Measurements from ENCODE around the gene COL6A2. TPM values are rescaled to one million over a fixed set of nuclear protein-coding genes. Genes with fewer than 3 reads are reported as not detected.

COL6A2 gene
- total RNA-seq, 1 donor from 2014 or later = 120 TPM

DNA sequence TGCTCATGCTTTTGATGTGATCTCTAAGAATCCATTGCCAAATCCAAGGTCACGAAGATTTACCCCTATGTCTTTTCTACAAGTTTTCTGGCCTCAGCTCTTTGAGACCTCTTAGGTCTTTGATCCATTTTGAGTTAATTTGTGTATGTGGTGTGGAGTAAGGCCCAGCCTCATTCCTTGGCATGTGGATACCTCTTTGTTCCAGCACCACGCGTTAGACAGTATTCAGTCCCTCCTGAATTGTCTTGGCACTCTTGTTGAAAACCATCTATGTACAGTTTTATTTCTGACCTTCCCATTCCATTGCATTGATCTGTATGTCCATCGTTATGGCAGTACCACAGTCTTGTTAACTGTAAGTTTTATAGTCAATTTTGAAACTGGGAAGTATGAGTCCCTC lies 65.5 kb downstream of the COL6A2 start:
- Histone ChIP-seq H4K20me1 (ENCODE audit: insufficient read depth, low read length) (no peaks in the 10 kb centered on the region), H3K27ac (ENCODE audit: low read depth, low read length) (no peak overlapping the region), H3K9me3 (ENCODE audit: insufficient read depth, low read depth, low read length) (no peaks in the 10 kb centered on the region), H2AFZ (ENCODE audit: low read depth, low read length) (no peak overlapping the region), H3K4me1 (ENCODE audit: insufficient read depth, low read length) (no peaks in the 10 kb centered on the region), H3K79me2 (ENCODE audit: insufficient read depth, low read length) (no peaks in the 10 kb centered on the region), H3K27me3 (ENCODE audit: insufficient read depth, low read length) (peaks cover 8% of the 10 kb centered on the region), H3K36me3 (ENCODE audit: insufficient read depth, low read length) (no peaks in the 10 kb centered on the region), H3K4me2 (ENCODE audit: low read length) (no peak overlapping the region), H3K9ac (ENCODE audit: low read length) (no peak overlapping the region), H3K4me3 (ENCODE audit: insufficient read depth, low read depth, low read length) (no peak overlapping the region)
- no peak for DNase-seq (ENCODE audit: low read depth)
- FAIRE-seq = no peak
- no peak for TF ChIP-seq EZH2 (IDR thresholded peaks at IDR 0.05; ENCODE audit: insufficient read depth, low read length)
- TF ChIP-seq CTCF (IDR thresholded peaks at IDR 0.05; ENCODE audit: insufficient read depth, low read depth, low read length) = no peak
- Mint-ChIP-seq H3K27me3 (ENCODE audit: low read depth, unreplicated experiment) (no peaks in the 10 kb centered on the region), H3K36me3 (ENCODE audit: low read depth, unreplicated experiment) (peaks cover 7% of the 10 kb centered on the region), H3K4me3 (ENCODE audit: unreplicated experiment) (no peak overlapping the region), H3K27ac (ENCODE audit: unreplicated experiment) (no peak overlapping the region), H3K4me1 (ENCODE audit: low read depth, unreplicated experiment) (no peaks in the 10 kb centered on the region), H3K9me3 (ENCODE audit: unreplicated experiment) (peaks cover 4% of the 10 kb centered on the region)

GRCh38 chr21:46165098-46165497 lies 67.2 kb downstream of the COL6A2 start:
- Histone ChIP-seq H4K20me1 (ENCODE audit: insufficient read depth, low read length) (no peaks in the 10 kb centered on the region), H3K9me3 (ENCODE audit: insufficient read depth, low read depth, low read length) (no peaks in the 10 kb centered on the region), H3K79me2 (ENCODE audit: insufficient read depth, low read length) (no peaks in the 10 kb centered on the region), H3K27me3 (ENCODE audit: insufficient read depth, low read length) (peaks cover 8% of the 10 kb centered on the region), H2AFZ (ENCODE audit: low read depth, low read length) (no peak overlapping the region), H3K36me3 (ENCODE audit: insufficient read depth, low read length) (no peaks in the 10 kb centered on the region), H3K4me3 (ENCODE audit: insufficient read depth, low read depth, low read length) (no peak overlapping the region), H3K9ac (ENCODE audit: low read length) (no peak overlapping the region), H3K4me2 (ENCODE audit: low read length) (no peak overlapping the region), H3K27ac (ENCODE audit: low read depth, low read length) (no peak overlapping the region), H3K4me1 (ENCODE audit: insufficient read depth, low read length) (no peaks in the 10 kb centered on the region)
- FAIRE-seq (no peak), DNase-seq (ENCODE audit: low read depth) (no peak)
- H3K9me3 Mint-ChIP-seq (ENCODE audit: unreplicated experiment) = peaks cover 4% of the 10 kb centered on the region
- H3K4me1 Mint-ChIP-seq (ENCODE audit: low read depth, unreplicated experiment) = no peaks in the 10 kb centered on the region
- no peaks in the 10 kb centered on the region for H3K27me3 Mint-ChIP-seq (ENCODE audit: low read depth, unreplicated experiment)
- H3K4me3 Mint-ChIP-seq (ENCODE audit: unreplicated experiment) = no peak overlapping the region
- no peak for TF ChIP-seq CTCF (IDR thresholded peaks at IDR 0.05; ENCODE audit: insufficient read depth, low read depth, low read length)
- H3K36me3 Mint-ChIP-seq (ENCODE audit: low read depth, unreplicated experiment) = peaks cover 4% of the 10 kb centered on the region
- no peak overlapping the region for H3K27ac Mint-ChIP-seq (ENCODE audit: unreplicated experiment)

DNA sequence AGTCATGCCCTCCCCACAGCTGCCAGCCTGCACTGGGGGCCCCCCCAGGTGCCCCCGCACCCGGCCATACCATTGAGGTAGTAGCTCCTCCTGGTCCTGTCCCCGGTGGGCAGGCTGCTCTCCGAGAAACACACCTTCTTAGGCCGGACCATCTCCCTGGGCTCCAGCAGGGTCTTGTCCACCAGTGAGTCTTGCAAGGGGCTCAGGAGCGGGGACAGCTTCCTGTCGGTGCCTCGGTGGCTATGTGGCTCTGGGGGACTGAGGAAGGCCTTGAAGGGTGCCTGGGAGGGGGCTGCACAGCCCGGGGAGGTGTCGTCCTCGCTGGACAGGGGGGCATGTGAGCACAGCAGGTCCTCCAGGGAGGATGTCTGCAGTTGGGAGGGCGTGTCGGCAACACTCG lies 70.3 kb downstream of the COL6A2 start:
- Mint-ChIP-seq H3K4me3 (ENCODE audit: unreplicated experiment) (no peak overlapping the region), H3K9me3 (ENCODE audit: unreplicated experiment) (peaks cover 4% of the 10 kb centered on the region), H3K27ac (ENCODE audit: unreplicated experiment) (no peak overlapping the region), H3K4me1 (ENCODE audit: low read depth, unreplicated experiment) (no peaks in the 10 kb centered on the region), H3K27me3 (ENCODE audit: low read depth, unreplicated experiment) (peaks cover 2% of the 10 kb centered on the region), H3K36me3 (ENCODE audit: low read depth, unreplicated experiment) (peaks cover 13% of the 10 kb centered on the region)
- Histone ChIP-seq H3K27me3 (ENCODE audit: insufficient read depth, low read length) (peaks cover 3% of the 10 kb centered on the region), H3K9me3 (ENCODE audit: insufficient read depth, low read depth, low read length) (no peaks in the 10 kb centered on the region), H3K36me3 (ENCODE audit: insufficient read depth, low read length) (no peaks in the 10 kb centered on the region), H2AFZ (ENCODE audit: low read depth, low read length) (no peak overlapping the region), H3K4me1 (ENCODE audit: insufficient read depth, low read length) (no peaks in the 10 kb centered on the region), H3K4me2 (ENCODE audit: low read length) (no peak overlapping the region), H4K20me1 (ENCODE audit: insufficient read depth, low read length) (no peaks in the 10 kb centered on the region), H3K27ac (ENCODE audit: low read depth, low read length) (no peak overlapping the region), H3K9ac (ENCODE audit: low read length) (no peak overlapping the region), H3K4me3 (ENCODE audit: insufficient read depth, low read depth, low read length) (no peak overlapping the region), H3K79me2 (ENCODE audit: insufficient read depth, low read length) (no peaks in the 10 kb centered on the region)
- DNase-seq (ENCODE audit: low read depth) (no peak), FAIRE-seq (no peak)
- TF ChIP-seq EZH2 (IDR thresholded peaks at IDR 0.05; ENCODE audit: insufficient read depth, low read length) = no peak
- TF ChIP-seq CTCF (IDR thresholded peaks at IDR 0.05; ENCODE audit: insufficient read depth, low read depth, low read length) = no peak

Measured in astrocyte (in vitro differentiated cells and primary cell).